Sigmoid colon (tissue), 7 donors: Measurements from ENCODE around the gene TFF2. TPM values are rescaled to one million over a fixed set of nuclear protein-coding genes. Genes with fewer than 3 reads are reported as not detected.

Experiments used
- DNase-seq: peaks from one replicate; pipeline ENCODE4 v3.0.0-alpha.2; 2019
- H3K27ac ChIP-seq, 4 donors: fragments of 200-600 bp; sonication (generic); one replicate each; pipeline ENCODE4 v1.5.1; 2016 to 2019; ENCODE audit warnings: mild to moderate bottlenecking in 1 of 4
- H3K27me3 ChIP-seq, 3 donors: fragments of 200-600 bp; sonication (generic); one replicate each; pipeline ENCODE4 v1.5.1; 2019; ENCODE audit warnings: mild to moderate bottlenecking in 1 of 3
- H3K36me3 ChIP-seq, 4 donors: fragments of 200-600 bp; sonication (generic); one replicate each; pipeline ENCODE4 v1.5.1; 2016 to 2019
- H3K4me1 ChIP-seq, 4 donors: fragments of 200-600 bp; sonication (generic); one replicate each; pipeline ENCODE4 v1.5.1; 2017 to 2019
- H3K4me3 ChIP-seq, 4 donors: fragments of 200-600 bp; sonication (generic); one replicate each; pipeline ENCODE4 v1.5.1; 2017 to 2019; ENCODE audit warnings: mild to moderate bottlenecking in 2 of 4, moderate library complexity in 1 of 4
- H3K9me3 ChIP-seq, 4 donors: fragments of 200-600 bp in 3 of 4; sonication (generic) in 3 of 4; one replicate each; pipeline versions ENCODE4 v1.5.1 to v1.6.1; 2013 to 2019
- EP300 ChIP-seq, 4 donors: sonication (generic); formaldehyde crosslinking; IDR thresholded peaks; one replicate each; pipeline ENCODE4 v1.6.1; 2017; ENCODE audit warnings: antibody characterized with exemption in 4 of 4
- POLR2A ChIP-seq, 2 donors: fragments of 450-650 bp; IDR thresholded peaks; one replicate each; pipeline ENCODE4 v1.6.1; 2016; ENCODE audit warnings: antibody characterized with exemption in 2 of 2, mild to moderate bottlenecking in 2 of 2, moderate library complexity in 2 of 2
- POLR2AphosphoS5 ChIP-seq, 4 donors: sonication (generic); formaldehyde crosslinking; IDR thresholded peaks; one replicate each; pipeline ENCODE4 v1.6.1; 2017; ENCODE audit warnings: antibody characterized with exemption in 4 of 4
- WGBS, 2 donors: extraction: QIAGEN DNeasy Blood & Tissue Kit; methylation state at CpG; one replicate each; pipeline ENCODE4 v1.1.7; 2013; 5-methylcytosine and 5-hydroxymethylcytosine counted together
- intact Hi-C: fragments of 100-400 bp; cut with DNase I; formaldehyde crosslinking; loops from one replicate; pipeline ENCODE4 v1.15.1; 2023
- polyA plus RNA-seq, 3 donors: library from polyadenylated mRNA; stranded (reverse); fragments of 200-250 nt; gene quantifications; one replicate each; pipeline ENCODE4 v1.2.3, GENCODE V29; 2013
- total RNA-seq, 4 donors: library from RNA; depleted of rRNA; stranded (reverse); fragments of >200 nt; gene quantifications; one replicate each; pipeline ENCODE4 v1.1.0, GENCODE V29; 2016
- TF ChIP-seq, protein P1 (sequence below), 4 experiments: fragments of 450-650 bp in 3 of 4; fragments of 200-600 bp in 1 of 4; IDR thresholded peaks; one replicate each; pipeline ENCODE4 v1.5.1; 2016 to 2019; ENCODE audit warnings: antibody characterized with exemption in 4 of 4, mild to moderate bottlenecking in 3 of 4, moderate library complexity in 2 of 4
- donor health status: healthy with polysubstance abuse.
- donor health status: Bipolar disorder and iron deficiency.
- donor health status: healthy.

TFF2 gene
- total and polyA plus RNA-seq, 7 donors: 1.5 to 23.4 (median 3.0) TPM; not detected in 4

DNA sequence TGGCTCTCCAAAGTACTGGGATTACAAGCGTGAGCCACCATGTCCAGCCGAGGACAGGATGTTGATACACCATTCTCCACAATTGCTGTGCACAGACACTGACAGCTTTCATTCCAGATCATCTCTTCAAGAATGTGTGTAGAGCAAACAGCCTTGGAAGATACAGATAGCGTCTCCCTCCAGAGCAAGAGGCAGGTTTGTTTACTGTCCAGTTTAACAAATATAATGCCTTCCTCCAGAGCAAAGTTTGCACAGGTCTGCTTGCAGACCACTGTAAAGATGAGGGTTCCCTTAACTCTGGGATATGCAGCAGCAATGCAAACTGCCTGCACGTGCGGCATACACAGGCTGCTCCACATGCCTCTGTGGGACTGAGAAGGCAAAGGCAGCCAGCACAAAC lies 40.5 kb upstream of the TFF2 start:
- no peaks in the 10 kb centered on the region for H3K4me1 ChIP-seq
- 93% methylated on average over 5 of the region's 5 CpGs for WGBS, 2 donors
- H3K27ac ChIP-seq: no peak overlapping the region
- H3K9me3 ChIP-seq: no peaks in the 10 kb centered on the region
- H3K4me3 ChIP-seq: no peak overlapping the region
- DNase-seq: peak; percentile 15
- intact Hi-C loops: no loop called here
- no peaks in the 10 kb centered on the region for H3K36me3 ChIP-seq
- H3K27me3 ChIP-seq: peaks cover 3 to 21% (median 8%) of the 10 kb centered on the region in 3 donors
- TF ChIP-seq POLR2A (IDR thresholded peaks at IDR 0.05): no peak
- TF ChIP-seq, protein P1, sequence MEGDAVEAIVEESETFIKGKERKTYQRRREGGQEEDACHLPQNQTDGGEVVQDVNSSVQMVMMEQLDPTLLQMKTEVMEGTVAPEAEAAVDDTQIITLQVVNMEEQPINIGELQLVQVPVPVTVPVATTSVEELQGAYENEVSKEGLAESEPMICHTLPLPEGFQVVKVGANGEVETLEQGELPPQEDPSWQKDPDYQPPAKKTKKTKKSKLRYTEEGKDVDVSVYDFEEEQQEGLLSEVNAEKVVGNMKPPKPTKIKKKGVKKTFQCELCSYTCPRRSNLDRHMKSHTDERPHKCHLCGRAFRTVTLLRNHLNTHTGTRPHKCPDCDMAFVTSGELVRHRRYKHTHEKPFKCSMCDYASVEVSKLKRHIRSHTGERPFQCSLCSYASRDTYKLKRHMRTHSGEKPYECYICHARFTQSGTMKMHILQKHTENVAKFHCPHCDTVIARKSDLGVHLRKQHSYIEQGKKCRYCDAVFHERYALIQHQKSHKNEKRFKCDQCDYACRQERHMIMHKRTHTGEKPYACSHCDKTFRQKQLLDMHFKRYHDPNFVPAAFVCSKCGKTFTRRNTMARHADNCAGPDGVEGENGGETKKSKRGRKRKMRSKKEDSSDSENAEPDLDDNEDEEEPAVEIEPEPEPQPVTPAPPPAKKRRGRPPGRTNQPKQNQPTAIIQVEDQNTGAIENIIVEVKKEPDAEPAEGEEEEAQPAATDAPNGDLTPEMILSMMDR (IDR thresholded peaks at IDR 0.05): no peak
- TF ChIP-seq POLR2AphosphoS5 (IDR thresholded peaks at IDR 0.05): no peak
- no peak for TF ChIP-seq EP300 (IDR thresholded peaks at IDR 0.05)

DNA sequence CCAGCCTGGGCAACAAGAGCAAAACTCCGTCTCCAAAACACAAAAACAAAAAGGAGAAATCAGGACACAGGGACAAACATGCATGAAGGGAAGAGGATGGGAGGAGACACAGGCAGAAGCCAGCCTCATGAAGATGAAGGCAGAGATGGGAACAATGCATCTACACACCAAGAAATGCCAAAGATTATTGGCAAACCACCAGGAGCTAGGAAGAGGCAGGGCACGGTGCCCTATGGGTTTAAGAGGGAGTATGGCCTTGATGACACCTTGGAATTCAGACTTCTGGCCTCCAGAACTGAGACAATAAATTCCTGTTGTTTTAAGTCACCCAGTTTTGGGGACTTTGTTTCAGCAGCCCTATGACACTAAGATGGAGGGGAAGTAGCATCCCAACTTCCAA lies 39.9 kb upstream of the TFF2 start:
- no peak overlapping the region for H3K4me3 ChIP-seq
- intact Hi-C loops: no loop called here
- TF ChIP-seq, protein P1 (IDR thresholded peaks at IDR 0.05): no peak
- no peak for TF ChIP-seq POLR2AphosphoS5 (IDR thresholded peaks at IDR 0.05)
- no peak for TF ChIP-seq POLR2A (IDR thresholded peaks at IDR 0.05)
- TF ChIP-seq EP300 (IDR thresholded peaks at IDR 0.05): no peak
- WGBS, 2 donors: 55 to 77% methylated on average over 2 of the region's 2 CpGs
- H3K27me3 ChIP-seq: peaks cover 3 to 27% (median 8%) of the 10 kb centered on the region in 3 donors
- DNase-seq: peak; percentile 13
- no peaks in the 10 kb centered on the region for H3K9me3 ChIP-seq
- H3K27ac ChIP-seq: no peak overlapping the region
- H3K36me3 ChIP-seq: no peaks in the 10 kb centered on the region
- no peaks in the 10 kb centered on the region for H3K4me1 ChIP-seq

DNA sequence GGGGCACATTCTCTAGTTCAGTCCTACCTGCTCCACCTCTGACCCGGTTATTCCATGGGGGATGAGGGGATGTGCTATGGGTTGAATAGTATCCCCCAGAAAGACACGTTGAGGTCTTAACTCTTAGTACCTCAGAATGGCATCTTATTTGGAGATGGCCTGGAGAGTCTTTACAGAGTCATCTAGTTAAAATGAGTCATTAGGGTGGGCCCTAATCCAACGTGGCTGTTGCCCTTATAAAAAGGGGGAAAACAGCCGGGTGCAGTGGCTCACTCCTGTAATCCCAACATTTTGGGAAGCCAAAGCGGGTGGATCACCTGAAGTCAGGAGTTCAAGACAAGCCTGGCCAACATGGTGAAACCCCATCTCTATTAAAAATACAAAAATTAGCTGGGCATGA lies 39.4 kb upstream of the TFF2 start:
- H3K27me3 ChIP-seq: peaks cover 3 to 30% (median 8%) of the 10 kb centered on the region in 3 donors

DNA sequence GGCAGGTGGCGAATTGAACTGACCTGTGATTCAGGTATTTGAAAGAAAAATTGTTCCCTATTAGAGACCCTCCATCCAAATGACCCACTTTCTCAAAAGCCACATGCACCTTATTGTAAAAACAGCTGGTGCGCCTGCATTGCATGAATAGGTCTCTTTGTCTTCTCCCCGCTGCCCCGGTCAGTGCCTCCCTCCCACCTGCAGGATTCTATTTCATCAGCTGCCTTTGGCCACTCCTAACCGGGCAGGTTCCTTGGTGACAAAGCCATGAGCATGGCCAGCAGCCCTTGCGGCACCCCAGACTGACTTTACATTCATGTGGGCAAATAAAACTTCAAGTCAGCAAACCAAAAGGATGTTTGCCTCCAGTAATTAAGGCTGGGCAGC lies 38.6 kb upstream of the TFF2 start:
- no peaks in the 10 kb centered on the region for H3K36me3 ChIP-seq
- H3K9me3 ChIP-seq: no peaks in the 10 kb centered on the region
- H3K27ac ChIP-seq: no peak overlapping the region
- intact Hi-C loops: no loop called here
- no peak for DNase-seq
- no peak overlapping the region for H3K4me3 ChIP-seq
- H3K4me1 ChIP-seq: no peaks in the 10 kb centered on the region
- TF ChIP-seq POLR2AphosphoS5 (IDR thresholded peaks at IDR 0.05): no peak
- no peak for TF ChIP-seq POLR2A (IDR thresholded peaks at IDR 0.05)
- H3K27me3 ChIP-seq: peaks cover 3 to 30% (median 8%) of the 10 kb centered on the region in 3 donors
- WGBS, 2 donors: 16 to 60% methylated on average over 6 of the region's 6 CpGs

More for the DNA sequence above, 39.4 kb upstream of the TFF2 start:
- Histone ChIP-seq H3K4me1 (no peaks in the 10 kb centered on the region), H3K9me3 (no peaks in the 10 kb centered on the region), H3K27ac (no peak overlapping the region), H3K4me3 (no peak overlapping the region), H3K36me3 (no peaks in the 10 kb centered on the region)
- peak; percentile 3 for DNase-seq
- TF ChIP-seq EP300 (IDR thresholded peaks at IDR 0.05) (no peak), POLR2AphosphoS5 (IDR thresholded peaks at IDR 0.05) (no peak), POLR2A (IDR thresholded peaks at IDR 0.05) (no peak)
- TF ChIP-seq, protein P1 (IDR thresholded peaks at IDR 0.05): no peak
- WGBS, 2 donors: 67 to 75% methylated on average over 5 of the region's 5 CpGs
- intact Hi-C loops: no loop called here

DNA sequence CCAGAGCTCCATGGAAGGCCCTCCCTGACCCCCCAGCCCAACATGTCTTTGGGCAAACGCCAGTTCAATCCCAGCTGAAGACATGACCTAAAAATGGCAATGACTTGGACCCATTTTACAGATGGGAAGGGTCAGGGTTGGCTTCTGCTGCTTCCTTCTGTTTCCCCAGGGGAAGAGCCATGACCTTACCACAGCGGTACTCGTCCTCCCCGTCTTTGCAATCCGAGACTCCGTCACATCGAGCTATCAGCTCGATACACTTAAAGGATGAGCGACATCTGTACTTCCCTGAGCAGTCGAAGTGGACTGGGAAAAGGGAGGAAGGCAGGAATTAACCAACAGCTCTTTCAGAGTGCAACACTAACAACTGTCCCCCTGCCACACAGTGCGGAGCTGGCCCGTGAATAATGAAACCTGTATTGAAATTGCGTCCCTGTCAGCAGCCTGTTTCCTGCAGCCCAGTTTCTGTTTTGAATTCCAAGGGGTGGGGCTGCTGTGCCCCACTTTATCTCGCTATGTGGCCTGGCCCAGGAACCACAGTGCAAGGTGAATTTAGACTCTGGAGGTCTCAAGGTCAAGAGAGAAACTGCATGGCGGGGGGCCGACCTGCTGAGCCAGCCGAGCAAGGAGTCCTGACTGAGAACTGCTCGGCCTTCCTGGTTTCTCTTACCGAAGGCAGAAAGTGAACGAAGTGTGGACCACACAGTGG lies 38.1 kb upstream of the TFF2 start:
- 49 to 68% methylated on average over 20 of the region's 20 CpGs for WGBS, 2 donors
- H3K27me3 ChIP-seq: peaks cover 3 to 30% (median 8%) of the 10 kb centered on the region in 3 donors
- peak; percentile 22 for DNase-seq
- H3K4me1 ChIP-seq: no peaks in the 10 kb centered on the region
- H3K27ac ChIP-seq: no peak overlapping the region
- no peaks in the 10 kb centered on the region for H3K9me3 ChIP-seq
- no peak overlapping the region for H3K4me3 ChIP-seq
- no peaks in the 10 kb centered on the region for H3K36me3 ChIP-seq
- intact Hi-C loops: no loop called here
- TF ChIP-seq EP300 (IDR thresholded peaks at IDR 0.05) (no peak), POLR2AphosphoS5 (IDR thresholded peaks at IDR 0.05) (no peak), POLR2A (IDR thresholded peaks at IDR 0.05) (no peak)
- TF ChIP-seq, protein P1 (IDR thresholded peaks at IDR 0.05): no peak
